ENCODE measurements around the gene PLCH1.

PLCH1 gene

DNA sequence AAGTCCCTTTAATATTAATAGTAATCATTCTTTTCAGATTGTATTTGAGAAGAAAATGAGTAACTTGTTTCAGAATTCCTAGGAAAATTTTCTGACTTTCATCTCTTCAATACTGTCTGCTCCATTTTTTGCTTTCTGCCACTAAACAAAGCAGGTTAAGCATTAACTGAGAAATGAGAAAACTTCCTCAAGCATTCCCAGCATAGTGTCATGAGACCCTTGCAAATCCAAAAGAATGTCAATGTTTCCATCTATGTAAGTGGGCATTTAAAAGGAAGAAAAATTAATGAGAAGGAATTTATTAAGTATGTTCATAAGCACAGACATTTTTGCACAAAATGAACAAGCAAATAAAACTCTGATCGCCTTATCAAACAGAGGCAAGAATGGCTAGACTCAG, 303.4 kb downstream of the PLCH1 start:
- no peak overlapping the region for H3K4me3 ChIP-seq (ENCODE audit: low read depth, low read length)
- no peaks in the 10 kb centered on the region for H3K9me3 ChIP-seq (ENCODE audit: control insufficient read depth, insufficient read depth, low read depth, low read length)
- no peaks in the 10 kb centered on the region for H3K4me1 ChIP-seq (ENCODE audit: control insufficient read depth, insufficient read depth, low read length)
- POLR2A ChIA-PET: no interaction called here
- no peaks in the 10 kb centered on the region for H3K36me3 ChIP-seq (ENCODE audit: control insufficient read depth in 2 of 2, insufficient read depth in 1 of 2, low read length in 2 of 2)
- TF ChIP-seq SP3 (tag by site-specific recombination; IDR thresholded peaks at IDR 0.05) (no peak), ZNF629 (tag by site-specific recombination; IDR thresholded peaks at IDR 0.05) (no peak), ZXDB (tag by site-specific recombination; IDR thresholded peaks at IDR 0.05) (no peak), ZNF223 (tag by site-specific recombination; IDR thresholded peaks at IDR 0.05) (no peak), ZNF266 (tag by site-specific recombination; IDR thresholded peaks at IDR 0.05; ENCODE audit: low read depth) (no peak), ZNF169 (tag by site-specific recombination; IDR thresholded peaks at IDR 0.05) (no peak), TCF7L2 (IDR thresholded peaks at IDR 0.05; ENCODE audit: borderline replicate concordance, low read depth, low read length) (no peak), ZNF624 (tag by site-specific recombination; IDR thresholded peaks at IDR 0.05) (no peak), MZF1 (tag by site-specific recombination; IDR thresholded peaks at IDR 0.05; ENCODE audit: borderline replicate concordance) (no peak), SALL2 (tag by site-specific recombination; IDR thresholded peaks at IDR 0.05; ENCODE audit: borderline replicate concordance) (no peak), ZNF791 (tag by site-specific recombination; IDR thresholded peaks at IDR 0.05) (no peak), KLF7 (tag by site-specific recombination; IDR thresholded peaks at IDR 0.05; ENCODE audit: borderline replicate concordance) (no peak), ZIC2 (tag by site-specific recombination; IDR thresholded peaks at IDR 0.05) (no peak)
- TF ChIP-seq, protein P1, sequence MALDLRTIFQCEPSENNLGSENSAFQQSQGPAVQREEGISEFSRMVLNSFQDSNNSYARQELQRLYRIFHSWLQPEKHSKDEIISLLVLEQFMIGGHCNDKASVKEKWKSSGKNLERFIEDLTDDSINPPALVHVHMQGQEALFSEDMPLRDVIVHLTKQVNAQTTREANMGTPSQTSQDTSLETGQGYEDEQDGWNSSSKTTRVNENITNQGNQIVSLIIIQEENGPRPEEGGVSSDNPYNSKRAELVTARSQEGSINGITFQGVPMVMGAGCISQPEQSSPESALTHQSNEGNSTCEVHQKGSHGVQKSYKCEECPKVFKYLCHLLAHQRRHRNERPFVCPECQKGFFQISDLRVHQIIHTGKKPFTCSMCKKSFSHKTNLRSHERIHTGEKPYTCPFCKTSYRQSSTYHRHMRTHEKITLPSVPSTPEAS (tag by site-specific recombination; IDR thresholded peaks at IDR 0.05): no peak
- TF ChIP-seq, protein P2, sequence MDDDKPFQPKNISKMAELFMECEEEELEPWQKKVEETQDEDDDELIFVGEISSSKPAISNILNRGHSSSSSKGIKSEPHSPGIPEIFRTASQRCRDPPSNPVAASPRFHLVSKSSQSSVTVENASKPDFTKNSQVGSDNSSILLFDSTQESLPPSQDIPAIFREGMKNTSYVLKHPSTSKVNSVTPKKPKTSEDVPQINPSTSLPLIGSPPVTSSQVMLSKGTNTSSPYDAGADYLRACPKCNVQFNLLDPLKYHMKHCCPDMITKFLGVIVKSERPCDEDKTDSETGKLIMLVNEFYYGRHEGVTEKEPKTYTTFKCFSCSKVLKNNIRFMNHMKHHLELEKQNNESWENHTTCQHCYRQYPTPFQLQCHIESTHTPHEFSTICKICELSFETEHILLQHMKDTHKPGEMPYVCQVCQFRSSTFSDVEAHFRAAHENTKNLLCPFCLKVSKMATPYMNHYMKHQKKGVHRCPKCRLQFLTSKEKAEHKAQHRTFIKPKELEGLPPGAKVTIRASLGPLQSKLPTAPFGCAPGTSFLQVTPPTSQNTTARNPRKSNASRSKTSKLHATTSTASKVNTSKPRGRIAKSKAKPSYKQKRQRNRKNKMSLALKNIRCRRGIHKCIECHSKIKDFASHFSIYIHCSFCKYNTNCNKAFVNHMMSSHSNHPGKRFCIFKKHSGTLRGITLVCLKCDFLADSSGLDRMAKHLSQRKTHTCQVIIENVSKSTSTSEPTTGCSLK (tag by site-specific recombination; IDR thresholded peaks at IDR 0.05): no peak
- TF ChIP-seq, protein P3, sequence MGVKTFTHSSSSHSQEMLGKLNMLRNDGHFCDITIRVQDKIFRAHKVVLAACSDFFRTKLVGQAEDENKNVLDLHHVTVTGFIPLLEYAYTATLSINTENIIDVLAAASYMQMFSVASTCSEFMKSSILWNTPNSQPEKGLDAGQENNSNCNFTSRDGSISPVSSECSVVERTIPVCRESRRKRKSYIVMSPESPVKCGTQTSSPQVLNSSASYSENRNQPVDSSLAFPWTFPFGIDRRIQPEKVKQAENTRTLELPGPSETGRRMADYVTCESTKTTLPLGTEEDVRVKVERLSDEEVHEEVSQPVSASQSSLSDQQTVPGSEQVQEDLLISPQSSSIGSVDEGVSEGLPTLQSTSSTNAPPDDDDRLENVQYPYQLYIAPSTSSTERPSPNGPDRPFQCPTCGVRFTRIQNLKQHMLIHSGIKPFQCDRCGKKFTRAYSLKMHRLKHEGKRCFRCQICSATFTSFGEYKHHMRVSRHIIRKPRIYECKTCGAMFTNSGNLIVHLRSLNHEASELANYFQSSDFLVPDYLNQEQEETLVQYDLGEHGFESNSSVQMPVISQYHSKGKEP (tag by site-specific recombination; IDR thresholded peaks at IDR 0.05): no peak
- TF ChIP-seq, protein P4, sequence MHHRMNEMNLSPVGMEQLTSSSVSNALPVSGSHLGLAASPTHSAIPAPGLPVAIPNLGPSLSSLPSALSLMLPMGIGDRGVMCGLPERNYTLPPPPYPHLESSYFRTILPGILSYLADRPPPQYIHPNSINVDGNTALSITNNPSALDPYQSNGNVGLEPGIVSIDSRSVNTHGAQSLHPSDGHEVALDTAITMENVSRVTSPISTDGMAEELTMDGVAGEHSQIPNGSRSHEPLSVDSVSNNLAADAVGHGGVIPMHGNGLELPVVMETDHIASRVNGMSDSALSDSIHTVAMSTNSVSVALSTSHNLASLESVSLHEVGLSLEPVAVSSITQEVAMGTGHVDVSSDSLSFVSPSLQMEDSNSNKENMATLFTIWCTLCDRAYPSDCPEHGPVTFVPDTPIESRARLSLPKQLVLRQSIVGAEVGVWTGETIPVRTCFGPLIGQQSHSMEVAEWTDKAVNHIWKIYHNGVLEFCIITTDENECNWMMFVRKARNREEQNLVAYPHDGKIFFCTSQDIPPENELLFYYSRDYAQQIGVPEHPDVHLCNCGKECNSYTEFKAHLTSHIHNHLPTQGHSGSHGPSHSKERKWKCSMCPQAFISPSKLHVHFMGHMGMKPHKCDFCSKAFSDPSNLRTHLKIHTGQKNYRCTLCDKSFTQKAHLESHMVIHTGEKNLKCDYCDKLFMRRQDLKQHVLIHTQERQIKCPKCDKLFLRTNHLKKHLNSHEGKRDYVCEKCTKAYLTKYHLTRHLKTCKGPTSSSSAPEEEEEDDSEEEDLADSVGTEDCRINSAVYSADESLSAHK (tag by site-specific recombination; IDR thresholded peaks at IDR 0.05): no peak
- H3K27ac ChIP-seq (ENCODE audit: extremely low read depth, low read depth, low read length): no peak overlapping the region
- CTCF ChIA-PET: interaction anchor here (0.7 kb wide), 1 partner anchor 59 kb away, joined by 3 read pairs; no protein-coding TSS in a partner anchor

DNA sequence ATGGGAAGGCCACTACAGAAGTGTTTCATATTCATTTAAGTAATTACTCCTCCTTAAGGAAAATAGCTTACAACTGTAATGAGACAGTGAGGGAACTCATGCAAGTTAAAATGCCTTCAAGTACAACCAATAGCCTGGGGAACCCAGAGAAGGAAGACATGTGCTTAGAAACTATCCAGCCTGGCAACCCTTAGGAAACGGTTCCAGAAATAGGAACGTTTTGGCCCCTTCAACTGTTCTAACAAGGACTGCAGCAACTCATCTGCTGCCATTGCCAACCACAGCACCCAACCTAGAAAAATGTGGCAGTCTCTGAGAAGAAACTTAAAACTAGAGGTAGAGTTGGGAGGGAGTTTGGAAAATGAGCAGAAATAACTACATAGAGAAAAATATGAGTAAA, 303.8 kb downstream of the PLCH1 start:
- no peaks in the 10 kb centered on the region for H3K9me3 ChIP-seq (ENCODE audit: control insufficient read depth, insufficient read depth, low read depth, low read length)
- no peak overlapping the region for H3K4me3 ChIP-seq (ENCODE audit: low read depth, low read length)
- no peak overlapping the region for H3K27ac ChIP-seq (ENCODE audit: extremely low read depth, low read depth, low read length)
- no peaks in the 10 kb centered on the region for H3K36me3 ChIP-seq (ENCODE audit: control insufficient read depth in 2 of 2, insufficient read depth in 1 of 2, low read length in 2 of 2)
- TF ChIP-seq ZNF324 (tag by site-specific recombination; IDR thresholded peaks at IDR 0.05): no peak
- POLR2A ChIA-PET: no interaction called here
- H3K4me1 ChIP-seq (ENCODE audit: control insufficient read depth, insufficient read depth, low read length): no peaks in the 10 kb centered on the region
- CTCF ChIA-PET: interaction anchor here (0.6 kb wide), 1 partner anchor 635 kb away, joined by 4 read pairs; no protein-coding TSS in a partner anchor
